ENCODE results near the gene ZNF346.

Gene ZNF346

DNA sequence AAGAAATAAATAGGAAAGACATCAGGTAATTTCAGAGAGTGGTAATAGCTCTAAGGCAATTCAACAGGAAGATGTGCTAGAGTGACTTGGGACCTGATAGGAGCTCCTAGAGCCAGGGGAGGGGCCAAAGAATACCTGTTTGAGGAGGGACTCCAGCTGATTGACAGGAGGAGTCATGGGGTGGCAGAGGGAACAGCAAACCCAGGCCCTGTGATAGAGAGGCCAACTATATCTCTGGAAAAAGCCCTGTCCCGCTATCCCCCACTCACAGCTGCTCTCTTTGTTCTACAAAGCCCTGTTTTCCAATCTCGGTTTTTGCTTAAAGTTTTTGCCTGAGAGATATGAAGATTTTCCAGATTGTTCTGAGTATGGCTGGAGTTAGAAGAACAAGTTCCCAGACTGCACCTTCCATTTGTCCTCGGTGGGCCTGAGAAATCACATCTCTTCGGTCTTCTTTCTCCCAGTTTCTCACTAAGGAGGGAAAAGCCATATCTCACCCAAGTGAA, 102.0 kb downstream of the ZNF346 start:
- no peak for DNase-seq

DNA sequence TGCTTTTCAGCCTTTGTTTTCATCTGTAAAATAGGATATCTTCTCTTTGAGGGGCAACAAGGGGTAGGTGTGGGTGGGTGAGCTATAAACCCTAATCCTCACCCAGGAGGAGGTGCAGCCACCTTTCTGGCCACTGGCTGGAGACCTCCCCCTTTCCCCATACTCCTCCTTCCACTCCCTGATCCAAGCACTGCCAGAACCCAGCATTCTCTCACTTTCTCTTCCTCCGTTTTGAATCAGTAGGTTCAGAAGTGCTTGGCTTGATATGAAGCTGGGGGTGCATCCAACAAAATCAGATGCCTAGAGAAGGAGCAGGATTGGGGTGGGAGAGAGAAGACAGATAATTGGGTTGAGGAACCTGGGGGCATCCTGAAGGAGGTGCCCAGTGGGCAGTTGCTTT, 104.3 kb downstream of the ZNF346 start:
- no peak for DNase-seq

DNA sequence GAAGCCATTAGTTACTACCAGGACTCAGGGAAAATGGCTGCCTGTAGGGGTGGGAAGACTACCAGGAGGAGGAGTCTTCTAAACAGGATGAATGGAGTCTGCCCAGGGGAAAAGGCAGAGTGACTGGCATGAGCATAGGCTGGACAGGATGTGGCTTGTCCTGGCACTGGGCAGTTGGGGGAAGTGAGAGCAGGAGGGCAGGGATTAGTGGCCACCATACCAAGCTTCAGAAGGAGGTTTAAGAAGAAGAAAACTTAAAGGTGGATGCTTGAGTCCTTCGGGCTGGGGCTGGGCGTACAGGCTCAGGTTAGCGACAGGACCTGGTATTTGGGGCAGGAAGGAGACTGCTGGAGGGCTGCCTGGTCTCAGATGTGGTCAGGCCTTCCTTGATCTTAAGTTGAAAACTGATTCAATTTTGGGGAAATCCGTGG, 106.1 kb downstream of the ZNF346 start:
- DNase-seq = no peak

DNA sequence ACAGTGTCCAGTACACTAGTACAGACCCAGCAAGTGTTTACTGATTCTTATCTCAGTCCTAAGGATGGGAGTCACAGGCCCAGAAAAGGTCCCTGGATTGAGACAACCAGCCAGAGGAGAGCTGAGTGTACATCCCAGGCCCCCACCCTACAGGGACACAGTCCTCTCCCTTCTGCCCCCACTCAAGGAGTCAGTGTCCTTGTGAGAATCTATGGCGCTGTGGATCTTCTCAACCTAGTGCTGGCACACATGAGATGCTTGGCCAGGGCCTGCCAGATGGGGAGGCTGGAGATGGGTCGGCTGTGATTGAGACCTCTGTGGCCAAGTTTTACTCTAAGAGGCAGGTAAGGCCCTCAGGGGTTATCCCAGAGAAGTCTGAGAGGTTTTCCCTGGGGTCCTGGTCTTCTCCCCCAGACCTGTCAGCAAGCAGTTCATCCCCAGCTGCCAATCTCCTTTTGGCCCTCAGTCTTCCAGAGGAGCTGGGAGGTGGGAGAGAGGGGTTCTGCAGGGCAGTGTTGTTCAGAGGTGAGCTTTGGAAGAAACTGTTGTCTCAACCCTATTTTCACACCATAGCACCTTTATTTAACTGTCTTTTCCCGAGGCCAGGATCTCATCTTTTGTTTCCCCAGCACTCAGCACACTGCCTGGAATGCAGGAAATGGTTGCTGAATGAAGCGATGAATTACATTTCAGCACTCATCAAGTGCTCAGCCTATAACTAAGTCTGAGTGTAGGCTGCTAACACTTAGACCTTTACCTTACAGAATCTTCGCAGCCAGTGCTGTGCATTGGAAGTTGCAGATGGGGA, 107.9 kb downstream of the ZNF346 start:
- DNase-seq = no peak

All from NCI-H187 treated with DMSO at 0.1 percent for 48 hours (cell line).